Measurements from ENCODE around the gene SOWAHB. TPM values are rescaled to one million over a fixed set of nuclear protein-coding genes. Genes with fewer than 3 reads are reported as not detected.

The SOWAHB gene
- total RNA-seq, 2 donors from 2014 or later: 1.2 to 2.6 TPM

GRCh38 chr4:76923619-76924357 lies 25.8 kb upstream of the SOWAHB start:
- no peak for DNase-seq
- peaks cover 23% of the 10 kb centered on the region for H3K4me1 Mint-ChIP-seq
- H3K27ac Mint-ChIP-seq: no peak overlapping the region
- no peak overlapping the region for H3K4me3 ChIP-seq (ENCODE audit: low read length)
- 82 to 86% methylated on average over 3 to 5 of the region's 5 CpGs for WGBS, 2 experiments (ENCODE audit: insufficient coverage in 1 of 2, insufficient read length in 1 of 2)
- no peak overlapping the region for H3K4me3 Mint-ChIP-seq
- no peaks in the 10 kb centered on the region for H3K27me3 ChIP-seq (ENCODE audit: control insufficient read depth, insufficient read depth, low read length, poor library complexity, severe bottlenecking)
- peaks cover 4% of the 10 kb centered on the region for H3K9me3 Mint-ChIP-seq
- no peaks in the 10 kb centered on the region for H3K36me3 ChIP-seq (ENCODE audit: control insufficient read depth, insufficient read depth, low read length)
- H3K4me1 ChIP-seq (ENCODE audit: control insufficient read depth, insufficient read depth, low read length): peaks cover 5% of the 10 kb centered on the region
- H3K9ac ChIP-seq (ENCODE audit: extremely low read depth, low read length, poor library complexity, severe bottlenecking): no peak overlapping the region
- TF ChIP-seq CTCF (conservative IDR thresholded peaks at IDR 0.05): no peak
- H3K27ac ChIP-seq (ENCODE audit: low read depth, low read length): no peak overlapping the region
- peaks cover 24% of the 10 kb centered on the region for H3K27me3 Mint-ChIP-seq (ENCODE audit: insufficient read depth)
- no peaks in the 10 kb centered on the region for H3K9me3 ChIP-seq (ENCODE audit: control insufficient read depth, low read length)
- peaks cover 1% of the 10 kb centered on the region for H3K36me3 Mint-ChIP-seq (ENCODE audit: low read depth)

- no peak overlapping the region for H3K27ac ChIP-seq (ENCODE audit: low read depth, low read length)
- Mint-ChIP-seq H3K4me3 (no peak overlapping the region), H3K27me3 (ENCODE audit: insufficient read depth) (peaks cover 24% of the 10 kb centered on the region), H3K9me3 (peaks cover 8% of the 10 kb centered on the region), H3K36me3 (ENCODE audit: low read depth) (peaks cover 1% of the 10 kb centered on the region), H3K27ac (no peak overlapping the region), H3K4me1 (peaks cover 23% of the 10 kb centered on the region)
- H3K36me3 ChIP-seq (ENCODE audit: control insufficient read depth, insufficient read depth, low read length): no peaks in the 10 kb centered on the region
- no peak overlapping the region for H3K4me3 ChIP-seq (ENCODE audit: low read length)
- DNase-seq: no peak
- H3K9me3 ChIP-seq (ENCODE audit: control insufficient read depth, low read length): peaks cover under 1% of the 10 kb centered on the region
- no peak for TF ChIP-seq CTCF (conservative IDR thresholded peaks at IDR 0.05)
- H3K9ac ChIP-seq (ENCODE audit: extremely low read depth, low read length, poor library complexity, severe bottlenecking): no peak overlapping the region
- H3K27me3 ChIP-seq (ENCODE audit: control insufficient read depth, insufficient read depth, low read length, poor library complexity, severe bottlenecking): no peaks in the 10 kb centered on the region
- peaks cover 5% of the 10 kb centered on the region for H3K4me1 ChIP-seq (ENCODE audit: control insufficient read depth, insufficient read depth, low read length)
Measured at GRCh38 chr4:76920715-76921114, 22.8 kb upstream of the SOWAHB start.

- H3K4me3 Mint-ChIP-seq: no peak overlapping the region
- Histone ChIP-seq H3K9ac (ENCODE audit: extremely low read depth, low read length, poor library complexity, severe bottlenecking) (no peak overlapping the region), H3K27me3 (ENCODE audit: control insufficient read depth, insufficient read depth, low read length, poor library complexity, severe bottlenecking) (no peaks in the 10 kb centered on the region), H3K36me3 (ENCODE audit: control insufficient read depth, insufficient read depth, low read length) (peaks cover 5% of the 10 kb centered on the region), H3K9me3 (ENCODE audit: control insufficient read depth, low read length) (peaks cover 17% of the 10 kb centered on the region), H3K4me3 (ENCODE audit: low read length) (no peak overlapping the region), H3K4me1 (ENCODE audit: control insufficient read depth, insufficient read depth, low read length) (no peaks in the 10 kb centered on the region), H3K27ac (ENCODE audit: low read depth, low read length) (no peak overlapping the region)
- DNase-seq: no peak
- no peak overlapping the region for H3K27ac Mint-ChIP-seq
- H3K9me3 Mint-ChIP-seq: peaks cover 5% of the 10 kb centered on the region
- no peaks in the 10 kb centered on the region for H3K4me1 Mint-ChIP-seq
- WGBS, 2 experiments (ENCODE audit: insufficient coverage in 1 of 2, insufficient read length in 1 of 2): 92 to 93% methylated on average over 1 of the region's 1 CpG
- H3K36me3 Mint-ChIP-seq (ENCODE audit: low read depth): peaks cover 11% of the 10 kb centered on the region
- peaks cover 34% of the 10 kb centered on the region for H3K27me3 Mint-ChIP-seq (ENCODE audit: insufficient read depth)
- TF ChIP-seq CTCF (conservative IDR thresholded peaks at IDR 0.05): no peak
Measured at GRCh38 chr4:76909711-76910110, 11.8 kb upstream of the SOWAHB start.
